SK-N-SH (cell line): Measurements from ENCODE around the gene SDK1.

Experiments
- CHD2 ChIP-seq: fragments of 150-350 bp; IDR thresholded peaks from 2 replicates; pipeline ENCODE4 v1.6.1; 2018; ENCODE audit warnings: low read length; ENCODE audit not compliant: partially characterized antibody
- ELF1 ChIP-seq: IDR thresholded peaks from 2 replicates; pipeline ENCODE4 v1.4.0; 2012
- EP300 ChIP-seq, 2 experiments: IDR thresholded peaks; 2 replicates each; pipeline versions ENCODE4 v1.4.0 to v1.6.1; 2012; ENCODE audit warnings: borderline replicate concordance in 1 of 2, low read depth in 1 of 2, low read length in 1 of 2
- EZH2phosphoT487 ChIP-seq: fragments of 200-600 bp; sonication (generic); IDR thresholded peaks from 2 replicates; pipeline ENCODE4 v1.6.1; 2017; ENCODE audit warnings: low read depth, mixed run types, mild to moderate bottlenecking, antibody characterized with exemption, moderate library complexity, borderline replicate concordance
- FOXJ3 ChIP-seq: sonication (generic); formaldehyde crosslinking; IDR thresholded peaks from 2 replicates; pipeline ENCODE4 v1.5.1; 2020; ENCODE audit warnings: mild to moderate bottlenecking, missing genetic modification reagents
- JUND ChIP-seq: IDR thresholded peaks from 2 replicates; pipeline ENCODE4 v1.4.0; 2012
- MEF2A ChIP-seq: IDR thresholded peaks from 2 replicates; pipeline ENCODE4 v1.4.0; 2012; ENCODE audit warnings: low read depth, borderline replicate concordance
- POLR2AphosphoS5 ChIP-seq: IDR thresholded peaks from 2 replicates; pipeline ENCODE4 v1.6.1; 2012; ENCODE audit warnings: low read depth, low read length
- RAD21 ChIP-seq: IDR thresholded peaks from 2 replicates; pipeline ENCODE4 v1.6.1; 2012; ENCODE audit warnings: mild to moderate bottlenecking, low read length
- RFX5 ChIP-seq: IDR thresholded peaks from 2 replicates; pipeline ENCODE4 v1.6.1; 2012; ENCODE audit warnings: mild to moderate bottlenecking, improper control_type of control experiment, low read length
- TAF1 ChIP-seq: IDR thresholded peaks from 2 replicates; pipeline ENCODE4 v1.6.1; 2012; ENCODE audit warnings: low read depth, mild to moderate bottlenecking, low read length, moderate library complexity, borderline replicate concordance
- TCF12 ChIP-seq: IDR thresholded peaks from 2 replicates; pipeline ENCODE4 v1.4.0; 2012
- TF ChIP-seq, protein P1 (sequence below): fragments of 200-600 bp; sonication (generic); IDR thresholded peaks from 2 replicates; pipeline ENCODE4 v1.6.1; 2017; ENCODE audit warnings: antibody characterized with exemption, mild to moderate bottlenecking, moderate library complexity
- TF ChIP-seq, protein P2 (sequence below): fragments of 150-350 bp; IDR thresholded peaks from 2 replicates; pipeline ENCODE4 v1.6.1; 2017; ENCODE audit warnings: antibody characterized with exemption, low read length, low read depth, borderline replicate concordance

DNA sequence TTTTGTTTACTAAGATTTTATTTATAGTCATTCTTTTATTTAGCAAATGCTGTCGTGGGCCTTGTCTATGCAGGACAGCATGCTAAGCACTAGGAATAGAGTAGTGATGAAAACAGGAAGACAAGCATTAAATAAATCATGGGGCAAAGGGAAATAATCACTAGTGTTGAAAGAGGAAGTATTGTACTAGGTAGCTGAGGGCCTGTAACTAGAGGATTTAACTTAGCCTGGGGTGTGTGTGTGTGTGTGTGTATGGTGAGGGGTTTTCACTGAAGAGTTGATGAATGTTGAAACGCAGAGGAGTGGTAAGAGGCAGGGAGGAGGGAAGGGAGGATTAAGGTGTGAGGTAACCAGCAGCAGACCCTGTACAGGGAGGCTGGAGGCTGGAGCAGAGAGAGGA, 446.4 kb downstream of the SDK1 start:
- TF ChIP-seq, protein P1, sequence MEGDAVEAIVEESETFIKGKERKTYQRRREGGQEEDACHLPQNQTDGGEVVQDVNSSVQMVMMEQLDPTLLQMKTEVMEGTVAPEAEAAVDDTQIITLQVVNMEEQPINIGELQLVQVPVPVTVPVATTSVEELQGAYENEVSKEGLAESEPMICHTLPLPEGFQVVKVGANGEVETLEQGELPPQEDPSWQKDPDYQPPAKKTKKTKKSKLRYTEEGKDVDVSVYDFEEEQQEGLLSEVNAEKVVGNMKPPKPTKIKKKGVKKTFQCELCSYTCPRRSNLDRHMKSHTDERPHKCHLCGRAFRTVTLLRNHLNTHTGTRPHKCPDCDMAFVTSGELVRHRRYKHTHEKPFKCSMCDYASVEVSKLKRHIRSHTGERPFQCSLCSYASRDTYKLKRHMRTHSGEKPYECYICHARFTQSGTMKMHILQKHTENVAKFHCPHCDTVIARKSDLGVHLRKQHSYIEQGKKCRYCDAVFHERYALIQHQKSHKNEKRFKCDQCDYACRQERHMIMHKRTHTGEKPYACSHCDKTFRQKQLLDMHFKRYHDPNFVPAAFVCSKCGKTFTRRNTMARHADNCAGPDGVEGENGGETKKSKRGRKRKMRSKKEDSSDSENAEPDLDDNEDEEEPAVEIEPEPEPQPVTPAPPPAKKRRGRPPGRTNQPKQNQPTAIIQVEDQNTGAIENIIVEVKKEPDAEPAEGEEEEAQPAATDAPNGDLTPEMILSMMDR: no peak
- TF ChIP-seq POLR2AphosphoS5 (no peak), MEF2A (no peak), RFX5 (no peak), TAF1 (no peak), FOXJ3 (no peak), CHD2 (no peak), JUND (no peak), EZH2phosphoT487 (no peak), TCF12 (no peak), RAD21 (no peak), ELF1 (no peak), EP300 (IDR thresholded peaks at IDR 0.05; ENCODE audit: borderline replicate concordance in 1 of 2, low read depth in 1 of 2, low read length in 1 of 2) (no peak)
- TF ChIP-seq, protein P2, sequence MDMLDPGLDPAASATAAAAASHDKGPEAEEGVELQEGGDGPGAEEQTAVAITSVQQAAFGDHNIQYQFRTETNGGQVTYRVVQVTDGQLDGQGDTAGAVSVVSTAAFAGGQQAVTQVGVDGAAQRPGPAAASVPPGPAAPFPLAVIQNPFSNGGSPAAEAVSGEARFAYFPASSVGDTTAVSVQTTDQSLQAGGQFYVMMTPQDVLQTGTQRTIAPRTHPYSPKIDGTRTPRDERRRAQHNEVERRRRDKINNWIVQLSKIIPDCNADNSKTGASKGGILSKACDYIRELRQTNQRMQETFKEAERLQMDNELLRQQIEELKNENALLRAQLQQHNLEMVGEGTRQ: no peak
